NCI-H2196 treated with DMSO at 0.1 percent for 48 hours (cell line): ENCODE measurements around the gene STAB1.

ENCODE experiments used
- DNase-seq: peaks from one replicate; lab custom pipeline; 2025; ENCODE audit not compliant: unreplicated experiment; lab: John Stamatoyannopoulos, UW

STAB1 gene

DNA sequence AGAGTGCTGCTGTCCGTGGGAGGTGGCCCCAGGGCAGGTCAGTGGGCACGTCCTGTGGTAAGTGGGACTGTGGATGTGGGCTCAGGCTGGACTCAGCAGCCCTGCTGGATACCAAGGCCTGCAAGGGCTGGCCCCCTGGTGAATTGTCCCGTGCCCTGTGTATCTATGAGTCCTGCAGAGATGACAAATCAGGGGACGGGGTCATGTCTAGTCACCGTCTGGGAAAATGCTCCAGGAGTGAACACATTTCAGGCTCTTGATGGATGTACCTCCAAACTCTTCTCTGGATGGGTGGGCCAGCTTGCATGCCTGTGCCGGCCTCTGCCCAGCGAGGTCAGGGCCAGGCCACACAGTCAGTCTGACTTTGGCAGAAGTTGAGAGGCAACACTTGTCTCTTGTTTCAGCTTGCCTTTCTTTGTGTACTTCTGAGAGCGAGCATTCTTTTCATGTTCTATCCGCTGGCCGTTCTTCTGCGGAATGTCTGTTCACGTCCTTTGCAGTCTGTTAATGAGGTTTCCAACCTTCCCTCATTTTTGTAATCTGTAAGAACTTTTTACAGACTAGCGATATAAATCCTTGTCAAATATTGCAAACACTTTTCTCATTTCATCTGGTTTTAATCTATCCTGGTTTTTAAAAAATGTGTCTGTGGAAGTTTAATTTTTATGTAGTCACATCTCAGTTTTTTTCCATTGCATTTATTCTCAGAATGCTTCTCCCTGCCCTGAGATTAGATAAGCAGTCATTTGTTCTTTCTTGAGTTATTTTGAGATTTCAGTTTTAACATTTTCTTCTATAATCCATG, 11.4 kb upstream of the STAB1 start:
- DNase-seq: no peak

DNA sequence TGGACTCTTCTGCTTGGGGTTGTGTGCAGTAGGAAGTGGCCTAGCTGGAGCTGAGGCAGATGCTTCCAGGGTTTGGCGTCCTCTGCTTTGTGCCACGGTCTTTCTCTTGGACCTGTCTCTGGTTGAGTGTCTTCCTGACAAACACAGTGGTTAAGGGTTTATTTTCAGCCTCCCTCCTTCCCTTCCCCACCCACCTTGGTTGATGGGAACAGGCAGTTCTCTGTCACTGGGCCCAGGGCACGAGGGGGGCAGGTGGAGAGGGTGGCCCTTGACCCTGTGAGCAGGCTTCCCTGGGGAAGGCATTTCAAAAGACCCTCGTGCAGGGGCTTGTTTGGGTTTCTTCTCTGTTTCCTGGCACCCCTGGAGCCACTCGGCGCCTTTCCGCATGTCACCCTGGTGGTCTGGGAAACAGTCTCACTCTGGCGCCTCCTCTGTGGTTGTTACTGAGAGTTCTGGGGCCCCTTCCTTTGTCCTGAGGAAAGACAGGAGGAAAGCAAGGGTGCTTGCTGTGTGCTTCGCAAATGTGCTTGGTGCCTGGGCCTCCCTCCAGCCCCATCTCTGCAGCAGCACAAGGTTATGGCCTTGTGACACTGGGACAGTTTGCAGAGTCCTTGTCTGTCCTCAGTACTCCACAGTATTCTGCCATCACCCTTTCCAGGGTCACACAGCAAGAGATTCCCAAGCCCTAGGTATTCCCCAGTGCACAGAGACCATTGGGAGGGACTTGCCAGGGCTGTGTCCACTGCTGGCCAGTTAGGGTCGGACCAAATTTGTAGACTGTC, 10.3 kb upstream of the STAB1 start:
- DNase-seq: no peak

DNA sequence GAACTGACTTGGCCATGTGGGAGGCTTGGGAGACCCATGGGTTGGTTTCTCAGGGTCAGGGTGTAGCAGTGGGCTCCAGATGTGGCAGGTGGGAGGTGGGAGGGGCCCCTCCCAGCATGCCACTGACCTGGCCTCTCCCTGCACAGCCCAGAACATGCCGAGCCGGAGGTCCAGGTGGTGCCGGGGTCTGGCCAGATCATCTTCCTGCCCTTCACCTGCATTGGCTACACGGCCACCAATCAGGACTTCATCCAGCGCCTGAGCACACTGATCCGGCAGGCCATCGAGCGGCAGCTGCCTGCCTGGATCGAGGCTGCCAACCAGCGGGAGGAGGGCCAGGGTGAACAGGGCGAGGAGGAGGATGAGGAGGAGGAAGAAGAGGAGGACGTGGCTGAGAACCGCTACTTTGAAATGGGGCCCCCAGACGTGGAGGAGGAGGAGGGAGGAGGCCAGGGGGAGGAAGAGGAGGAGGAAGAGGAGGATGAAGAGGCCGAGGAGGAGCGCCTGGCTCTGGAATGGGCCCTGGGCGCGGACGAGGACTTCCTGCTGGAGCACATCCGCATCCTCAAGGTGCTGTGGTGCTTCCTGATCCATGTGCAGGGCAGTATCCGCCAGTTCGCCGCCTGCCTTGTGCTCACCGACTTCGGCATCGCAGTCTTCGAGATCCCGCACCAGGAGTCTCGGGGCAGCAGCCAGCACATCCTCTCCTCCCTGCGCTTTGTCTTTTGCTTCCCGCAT, 7.9 kb upstream of the STAB1 start:
- DNase-seq: no peak

DNA sequence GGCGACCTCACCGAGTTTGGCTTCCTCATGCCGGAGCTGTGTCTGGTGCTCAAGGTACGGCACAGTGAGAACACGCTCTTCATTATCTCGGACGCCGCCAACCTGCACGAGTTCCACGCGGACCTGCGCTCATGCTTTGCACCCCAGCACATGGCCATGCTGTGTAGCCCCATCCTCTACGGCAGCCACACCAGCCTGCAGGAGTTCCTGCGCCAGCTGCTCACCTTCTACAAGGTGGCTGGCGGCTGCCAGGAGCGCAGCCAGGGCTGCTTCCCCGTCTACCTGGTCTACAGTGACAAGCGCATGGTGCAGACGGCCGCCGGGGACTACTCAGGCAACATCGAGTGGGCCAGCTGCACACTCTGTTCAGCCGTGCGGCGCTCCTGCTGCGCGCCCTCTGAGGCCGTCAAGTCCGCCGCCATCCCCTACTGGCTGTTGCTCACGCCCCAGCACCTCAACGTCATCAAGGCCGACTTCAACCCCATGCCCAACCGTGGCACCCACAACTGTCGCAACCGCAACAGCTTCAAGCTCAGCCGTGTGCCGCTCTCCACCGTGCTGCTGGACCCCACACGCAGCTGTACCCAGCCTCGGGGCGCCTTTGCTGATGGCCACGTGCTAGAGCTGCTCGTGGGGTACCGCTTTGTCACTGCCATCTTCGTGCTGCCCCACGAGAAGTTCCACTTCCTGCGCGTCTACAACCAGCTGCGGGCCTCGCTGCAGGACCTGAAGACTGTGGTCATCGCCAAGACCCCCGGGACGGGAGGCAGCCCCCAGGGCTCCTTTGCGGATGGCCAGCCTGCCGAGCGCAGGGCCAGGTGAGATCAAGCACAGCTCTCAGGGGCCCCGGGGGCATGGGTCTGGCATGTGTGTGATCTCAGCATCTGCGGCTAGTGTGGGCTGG, 7.1 kb upstream of the STAB1 start:
- DNase-seq: no peak

DNA sequence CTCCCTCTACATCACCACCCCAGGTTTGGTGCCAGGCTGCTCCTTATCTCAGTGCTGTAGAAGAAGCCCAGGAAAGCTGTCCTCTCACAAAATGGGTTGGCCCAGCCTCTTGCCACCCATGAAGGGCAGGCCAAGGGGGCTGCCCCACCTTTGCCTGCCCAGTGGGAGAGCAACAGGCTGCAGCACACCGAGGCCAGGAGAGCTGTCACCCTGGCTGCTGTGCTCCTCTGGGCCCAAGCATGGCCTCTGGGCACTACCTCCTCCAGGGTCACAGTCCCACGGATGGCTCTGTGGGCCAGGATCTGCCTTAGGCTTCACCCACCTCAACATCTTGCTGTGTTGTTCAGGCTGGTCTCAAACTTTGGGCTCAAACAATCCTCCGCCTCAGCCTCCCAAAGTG, 6.4 kb upstream of the STAB1 start:
- DNase-seq: no peak

DNA sequence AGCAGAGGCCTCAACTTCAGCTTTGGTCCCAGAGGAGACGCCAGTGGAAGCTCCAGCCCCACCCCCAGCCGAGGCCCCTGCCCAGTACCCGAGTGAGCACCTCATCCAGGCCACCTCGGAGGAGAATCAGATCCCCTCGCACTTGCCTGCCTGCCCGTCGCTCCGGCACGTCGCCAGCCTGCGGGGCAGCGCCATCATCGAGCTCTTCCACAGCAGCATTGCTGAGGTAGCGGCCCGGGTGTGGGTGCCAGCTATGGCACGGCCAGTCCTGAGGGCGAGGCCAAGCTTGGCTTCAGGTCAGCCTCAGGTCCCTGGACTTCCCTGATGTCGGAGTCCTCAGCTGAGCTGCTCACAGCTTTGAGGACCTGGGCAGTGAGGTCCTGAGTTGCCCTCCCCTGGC, 5.7 kb upstream of the STAB1 start:
- no peak for DNase-seq

DNA sequence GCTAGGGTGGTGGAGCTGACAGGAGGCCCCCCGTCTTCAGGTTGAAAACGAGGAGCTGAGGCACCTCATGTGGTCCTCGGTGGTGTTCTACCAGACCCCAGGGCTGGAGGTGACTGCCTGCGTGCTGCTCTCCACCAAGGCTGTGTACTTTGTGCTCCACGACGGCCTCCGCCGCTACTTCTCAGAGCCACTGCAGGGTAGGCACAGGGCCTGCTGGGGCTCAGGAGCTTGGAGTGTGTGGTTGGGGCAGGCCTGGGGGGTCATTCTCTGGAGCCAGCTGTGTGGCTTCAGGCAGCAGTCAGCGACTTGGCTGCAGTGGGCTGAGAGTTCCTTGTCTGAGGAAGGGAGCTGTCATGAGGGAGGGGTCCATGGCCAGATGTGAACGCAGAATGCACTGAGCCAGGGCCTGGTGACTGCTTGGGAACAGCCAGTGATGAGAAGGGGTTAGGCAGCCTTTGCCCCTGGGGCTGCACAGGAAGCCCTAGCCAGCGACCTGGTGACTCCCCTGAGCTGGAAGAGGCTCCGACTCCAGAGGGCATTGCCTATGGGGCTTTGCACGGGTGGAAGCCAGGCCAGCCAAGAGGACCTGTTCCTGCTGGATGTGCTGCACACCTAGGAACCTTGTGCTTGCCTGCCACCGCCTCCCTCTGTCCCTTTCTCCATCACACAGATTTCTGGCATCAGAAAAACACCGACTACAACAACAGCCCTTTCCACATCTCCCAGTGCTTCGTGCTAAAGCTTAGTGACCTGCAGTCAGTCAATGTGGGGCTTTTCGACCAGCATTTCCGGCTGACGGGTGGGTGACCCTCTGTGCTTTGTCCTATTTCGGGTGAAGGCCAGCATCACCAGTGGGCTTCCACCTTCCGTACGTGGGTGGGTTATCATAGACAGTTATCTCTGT, 4.9 kb upstream of the STAB1 start:
- DNase-seq: no peak

DNA sequence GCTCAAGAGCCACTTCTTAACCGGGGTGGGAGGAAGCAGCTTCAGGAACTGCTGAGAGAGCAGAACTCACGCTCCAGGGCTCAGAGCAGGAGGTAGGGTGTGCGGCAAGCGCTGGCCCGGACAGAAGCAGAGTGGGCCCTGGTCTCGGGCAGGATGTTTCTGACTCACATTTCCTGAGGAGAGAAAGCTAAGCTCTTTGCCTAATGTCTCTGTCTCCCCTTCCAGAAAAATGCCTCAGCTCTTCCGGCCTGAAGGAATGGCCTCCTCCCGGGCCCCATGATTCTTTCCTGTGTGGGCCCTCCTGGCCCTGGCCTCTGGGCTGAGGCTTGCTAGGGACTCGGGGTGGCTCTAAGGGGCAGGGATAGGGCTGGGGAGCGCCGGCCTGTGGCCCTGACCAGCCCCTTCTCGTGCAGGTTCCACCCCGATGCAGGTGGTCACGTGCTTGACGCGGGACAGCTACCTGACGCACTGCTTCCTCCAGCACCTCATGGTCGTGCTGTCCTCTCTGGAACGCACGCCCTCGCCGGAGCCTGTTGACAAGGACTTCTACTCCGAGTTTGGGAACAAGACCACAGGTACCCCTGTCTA, 4.1 kb upstream of the STAB1 start:
- DNase-seq: no peak

DNA sequence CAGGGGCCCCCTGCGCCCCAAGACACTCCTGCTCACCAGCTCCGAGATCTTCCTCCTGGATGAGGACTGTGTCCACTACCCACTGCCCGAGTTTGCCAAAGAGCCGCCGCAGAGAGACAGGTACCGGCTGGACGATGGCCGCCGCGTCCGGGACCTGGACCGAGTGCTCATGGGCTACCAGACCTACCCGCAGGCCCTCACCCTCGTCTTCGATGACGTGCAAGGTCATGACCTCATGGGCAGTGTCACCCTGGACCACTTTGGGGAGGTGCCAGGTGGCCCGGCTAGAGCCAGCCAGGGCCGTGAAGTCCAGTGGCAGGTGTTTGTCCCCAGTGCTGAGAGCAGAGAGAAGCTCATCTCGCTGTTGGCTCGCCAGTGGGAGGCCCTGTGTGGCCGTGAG, 3.1 kb upstream of the STAB1 start:
- DNase-seq: no peak

DNA sequence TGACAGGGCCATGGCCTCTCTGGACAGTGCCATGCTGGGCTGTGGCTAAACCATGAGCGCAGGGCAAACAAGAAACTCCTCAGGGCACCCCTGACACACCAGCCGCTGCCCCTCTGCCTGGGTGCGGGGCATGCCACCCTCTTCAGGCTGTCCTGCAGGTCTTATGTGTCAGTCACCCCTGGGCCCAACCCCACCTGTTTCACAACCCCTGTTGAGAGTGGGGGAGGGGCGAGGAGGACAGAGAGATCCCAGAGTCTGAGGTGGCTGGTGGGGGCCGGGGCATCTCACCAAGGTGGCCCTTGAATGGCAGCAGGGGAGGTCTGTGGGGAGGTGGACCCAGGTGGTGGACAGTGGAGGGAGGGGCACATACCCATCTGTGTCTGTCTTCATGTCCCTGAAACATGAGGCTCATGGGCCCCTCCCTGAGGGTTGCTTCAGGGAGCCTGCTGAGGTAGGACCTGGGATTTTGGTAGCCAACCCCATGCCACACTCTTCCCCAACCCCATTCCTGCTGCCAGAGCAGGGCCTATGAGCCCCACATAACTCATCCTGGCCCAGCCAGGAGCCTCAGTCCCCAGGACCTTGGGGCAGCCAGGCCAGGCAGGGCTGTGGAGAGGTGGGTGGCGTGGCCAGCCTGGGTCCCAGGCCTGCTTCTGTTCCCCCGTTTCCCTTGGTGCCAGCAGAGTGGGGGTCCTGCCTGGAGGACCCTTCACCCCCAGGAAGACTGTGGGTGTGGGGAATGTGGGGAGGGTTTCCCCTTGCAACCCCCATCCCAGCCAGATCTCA, 1.7 kb upstream of the STAB1 start:
- no peak for DNase-seq

DNA sequence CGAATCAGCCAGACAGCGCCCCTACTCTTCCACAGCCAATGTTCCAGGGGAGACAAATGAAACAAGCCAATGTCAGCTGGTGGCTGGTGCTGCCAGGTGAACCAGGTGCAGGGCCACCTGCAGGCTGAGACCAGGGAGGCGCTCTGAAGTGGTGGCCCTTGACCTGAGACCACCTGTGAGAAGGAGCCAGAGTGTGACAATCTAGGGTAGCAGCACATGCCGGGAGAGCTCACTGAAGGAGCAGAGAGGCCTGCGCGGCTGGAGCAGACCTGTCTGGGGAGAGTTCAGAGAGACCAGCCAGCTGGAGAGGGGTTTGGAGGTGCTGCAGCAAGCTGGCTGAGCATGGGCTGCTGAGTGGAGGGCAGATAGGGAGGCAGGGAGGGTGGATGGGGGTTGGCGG, 693 bp upstream of the STAB1 start:
- no peak for DNase-seq

DNA sequence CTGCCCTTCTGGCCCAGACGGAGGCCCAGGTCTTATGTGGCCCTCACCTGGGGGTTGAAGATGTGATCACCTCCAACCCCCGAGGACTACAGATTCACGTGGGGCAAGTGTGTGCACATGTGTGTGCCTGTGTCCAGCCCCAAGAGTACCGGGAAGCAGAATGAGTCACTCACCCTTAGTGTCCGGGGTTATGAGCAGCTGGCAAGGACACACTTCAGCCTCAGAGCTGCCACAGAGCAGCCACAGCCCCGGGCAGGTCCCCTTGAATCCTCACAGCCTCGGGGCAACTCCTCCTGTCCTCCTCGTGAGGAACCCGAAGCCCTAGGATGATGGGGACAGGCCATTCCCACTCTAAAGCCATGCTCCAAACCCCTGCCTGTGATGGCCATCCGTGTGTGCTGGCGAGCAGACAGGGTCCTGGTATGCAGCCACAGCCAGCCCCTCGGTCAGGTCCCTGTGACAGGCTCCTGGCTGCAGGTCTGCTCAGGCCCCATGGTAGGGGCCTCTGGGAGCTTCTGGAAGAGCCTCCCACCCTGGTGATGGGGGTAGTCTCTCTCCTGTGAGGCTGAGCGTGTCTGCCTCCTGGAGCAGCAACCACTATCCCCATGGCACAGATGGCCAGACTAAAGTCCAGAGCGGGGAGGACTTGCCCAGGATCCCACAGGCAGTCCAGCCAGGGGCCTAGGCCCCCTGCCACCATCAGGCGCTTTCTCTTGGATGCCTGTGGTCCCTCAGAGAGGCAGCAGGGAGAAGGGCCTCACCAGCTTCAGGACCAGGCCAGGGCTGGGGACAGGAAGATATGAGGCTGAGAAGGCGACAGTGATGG, 852 bp downstream of the STAB1 start:
- no peak for DNase-seq

DNA sequence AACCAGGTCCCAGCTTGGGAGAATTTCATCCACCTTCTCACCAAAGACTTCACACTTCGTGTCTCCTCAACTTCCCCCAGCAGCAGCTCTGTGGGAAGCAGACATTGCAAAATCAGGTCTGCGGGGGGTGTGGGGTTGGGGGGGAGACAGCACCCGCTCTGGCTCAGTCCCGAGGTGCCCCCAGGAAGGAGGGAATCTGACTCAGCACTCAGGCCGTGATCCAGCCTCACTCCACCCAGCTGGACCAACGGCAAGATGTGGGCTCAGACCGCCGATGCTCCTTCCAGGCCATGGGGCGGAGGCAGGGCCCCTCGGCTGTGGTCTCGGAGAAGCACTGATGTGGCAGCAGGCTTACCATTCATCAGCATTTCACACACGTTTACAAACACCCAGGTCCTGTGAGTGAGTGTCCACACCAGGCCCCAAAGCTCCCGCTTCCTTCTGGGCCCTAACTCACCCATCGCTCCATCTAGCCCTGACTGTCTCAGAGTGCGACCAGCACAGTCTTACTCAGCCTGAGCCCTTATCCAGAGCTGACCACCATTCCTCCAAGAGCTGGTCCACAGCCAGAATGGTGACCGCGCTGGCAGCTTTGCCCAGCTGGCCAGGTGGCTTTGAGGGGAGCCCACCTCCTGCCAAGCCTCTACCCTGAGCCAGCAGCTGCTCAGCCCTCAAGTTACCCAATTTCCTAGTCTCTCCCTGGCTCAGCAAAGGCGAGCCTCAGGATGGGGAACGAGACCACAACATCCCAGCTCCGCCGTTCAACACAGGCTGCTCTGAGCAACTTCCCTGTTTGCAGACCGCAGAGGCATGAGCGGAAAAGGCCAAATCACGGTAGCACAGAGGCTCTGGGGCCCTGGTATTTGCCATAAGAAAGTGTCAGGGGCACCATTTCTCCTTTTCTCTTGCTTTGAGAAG, 3.3 kb downstream of the STAB1 start:
- DNase-seq: no peak

DNA sequence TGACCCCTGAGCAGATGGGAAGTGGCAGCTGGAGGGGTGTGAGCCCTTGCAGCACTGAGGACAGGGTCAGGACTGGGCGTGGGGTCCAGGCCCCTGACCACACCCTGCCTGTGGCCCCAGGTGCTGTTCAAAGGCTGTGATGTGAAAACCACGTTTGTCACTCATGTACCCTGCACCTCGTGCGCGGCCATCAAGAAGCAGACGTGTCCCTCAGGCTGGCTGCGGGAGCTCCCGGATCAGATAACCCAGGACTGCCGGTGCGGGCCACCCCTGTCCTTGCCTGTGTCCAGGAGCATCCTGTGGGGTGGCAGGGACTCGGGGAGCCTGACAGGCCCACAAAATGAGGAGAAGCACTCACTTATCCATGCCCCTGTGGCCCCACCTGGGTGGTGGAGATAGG, 5.9 kb downstream of the STAB1 start:
- DNase-seq: no peak

DNA sequence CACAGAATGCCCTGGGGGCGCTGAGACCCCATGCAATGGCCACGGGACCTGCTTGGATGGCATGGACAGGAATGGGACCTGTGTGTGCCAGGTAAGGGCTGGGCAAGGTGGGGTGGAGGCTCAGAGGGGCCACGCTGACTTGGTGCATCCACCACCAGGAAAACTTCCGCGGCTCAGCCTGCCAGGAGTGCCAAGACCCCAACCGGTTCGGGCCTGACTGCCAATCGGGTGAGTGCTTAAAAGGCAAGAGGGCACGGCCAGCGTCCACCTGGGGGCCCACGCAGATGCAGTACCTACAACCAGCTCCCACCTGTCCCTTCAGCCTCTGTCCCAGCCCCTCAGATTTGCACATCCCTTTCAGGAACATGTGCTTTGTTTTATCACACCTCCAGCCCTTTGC, 6.9 kb downstream of the STAB1 start:
- DNase-seq: no peak

DNA sequence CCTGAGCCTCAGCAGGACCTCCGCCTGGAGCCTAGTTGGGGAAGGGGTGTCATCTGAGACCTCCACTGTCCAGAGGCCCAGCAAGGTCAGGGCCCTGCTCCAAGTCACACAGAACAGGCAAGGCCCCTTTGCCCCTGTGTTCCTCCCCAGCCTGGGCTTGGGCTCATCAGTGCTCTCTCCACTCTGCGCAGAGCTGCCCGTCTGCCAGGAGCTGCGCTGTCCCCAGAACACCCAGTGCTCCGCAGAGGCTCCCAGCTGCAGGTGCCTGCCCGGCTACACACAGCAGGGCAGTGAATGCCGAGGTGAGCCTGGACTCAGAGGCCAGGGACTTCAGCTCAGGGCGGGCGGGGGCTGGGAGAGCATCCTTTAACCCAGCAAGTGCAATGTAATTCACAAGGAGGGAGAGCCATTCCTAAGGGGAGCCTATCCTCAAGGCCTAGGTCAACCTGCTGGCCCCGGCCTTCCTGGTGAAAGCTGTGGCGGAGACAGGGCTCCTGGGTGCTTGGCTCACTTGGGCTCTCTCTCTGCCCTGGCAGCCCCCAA, 7.7 kb downstream of the STAB1 start:
- no peak for DNase-seq
